GM21528 (cell line): ENCODE data around the gene SYMPK.

Source experiments
- ATAC-seq: cut with Tn5 transposase; IDR thresholded peaks from one replicate; pipeline ENCODE4 v1.9.1; 2021; ENCODE audit warnings: mild to moderate bottlenecking, moderate library complexity; ENCODE audit not compliant: unreplicated experiment, low FRiP score

The SYMPK gene

GRCh38 chr19:45828523-45828922 lies 34.4 kb downstream of the SYMPK start:
- ATAC-seq, result no peak

GRCh38 chr19:45827459-45828093 lies 35.4 kb downstream of the SYMPK start:
- ATAC-seq, result no peak

GRCh38 chr19:45826934-45827333 lies 36.0 kb downstream of the SYMPK start:
- no peak for ATAC-seq

- ATAC-seq, result no peak
Measured at GRCh38 chr19:45825917-45826893, 36.7 kb downstream of the SYMPK start.

GRCh38 chr19:45825263-45825605 lies 37.7 kb downstream of the SYMPK start:
- no peak for ATAC-seq

GRCh38 chr19:45824531-45825262 lies 38.2 kb downstream of the SYMPK start:
- ATAC-seq, result no peak

- ATAC-seq, result no peak
Measured at GRCh38 chr19:45824041-45824471, 38.9 kb downstream of the SYMPK start.

- no peak for ATAC-seq
Measured at GRCh38 chr19:45823182-45823581, 39.8 kb downstream of the SYMPK start.

- ATAC-seq, result no peak
Measured at GRCh38 chr19:45822716-45823115, 40.2 kb downstream of the SYMPK start.

- no peak for ATAC-seq
Measured at GRCh38 chr19:45821570-45821969, 41.4 kb downstream of the SYMPK start.

GRCh38 chr19:45821103-45821521 lies 41.8 kb downstream of the SYMPK start:
- no peak for ATAC-seq

GRCh38 chr19:45820413-45821102 lies 42.4 kb downstream of the SYMPK start:
- no peak for ATAC-seq

GRCh38 chr19:45819769-45820168 lies 43.2 kb downstream of the SYMPK start:
- ATAC-seq, result no peak

- ATAC-seq, result no peak
Measured at GRCh38 chr19:45817725-45818301, 45.1 kb downstream of the SYMPK start.

GRCh38 chr19:45817010-45817724 lies 45.8 kb downstream of the SYMPK start:
- no peak for ATAC-seq

GRCh38 chr19:45816236-45817009 lies 46.5 kb downstream of the SYMPK start:
- ATAC-seq, result no peak

GRCh38 chr19:45815481-45816216 lies 47.3 kb downstream of the SYMPK start:
- no peak for ATAC-seq

- ATAC-seq, result no peak
Measured at GRCh38 chr19:45814851-45815480, 48.0 kb downstream of the SYMPK start, which contains the start of gene RSPH6A. Gene RSPH6A, minus strand, starts transcription at chr19:45815308. Its CDS starts 132 bp downstream, at chr19:45815176.
